OCI-LY3 (cell line): Measurements from ENCODE around the gene HNF1B.

ENCODE experiments used
- CTCF ChIP-seq: fragments of 200-600, 300-600 bp; sonication (generic); IDR thresholded peaks from 2 replicates; pipeline ENCODE4 v1.5.1; 2014; ENCODE audit warnings: antibody characterized with exemption, low read length, low read depth
- EZH2phosphoT487 ChIP-seq: fragments of 200-600 bp; shearing (Covaris generic); IDR thresholded peaks from 2 replicates; pipeline ENCODE4 v1.6.1; 2018; ENCODE audit warnings: antibody characterized with exemption, mixed run types, low read depth

GRCh38 chr17:37693328-37693727 is 51.5 kb downstream of the HNF1B start:
- TF ChIP-seq EZH2phosphoT487 = no peak
- no peak for TF ChIP-seq CTCF
